Parathyroid adenoma (tissue), 2 donors: ENCODE data around the gene NKTR.
"Not testable (repeated sequence)": the region's sequence is repeated elsewhere in the genome, so short reads cannot be mapped to it uniquely, and the experiment has no call there.

Source experiments
- H2AFZ ChIP-seq: fragments of 300-600 bp; sonication (generic); one replicate; pipeline ENCODE4 v1.7.0; 2017; ENCODE audit warnings: antibody characterized with exemption, mild to moderate bottlenecking
- H3K27ac ChIP-seq: fragments of 300-600 bp; sonication (generic); one replicate; pipeline ENCODE4 v1.7.0; 2017
- H3K27me3 ChIP-seq: fragments of 300-600 bp; sonication (generic); one replicate; pipeline ENCODE4 v1.7.0; 2017; ENCODE audit warnings: low read length; ENCODE audit not compliant: control insufficient read depth, insufficient read depth
- H3K36me3 ChIP-seq: fragments of 300-600 bp; sonication (generic); one replicate; pipeline ENCODE4 v1.7.0; 2017; ENCODE audit warnings: low read length; ENCODE audit not compliant: control insufficient read depth, insufficient read depth
- H3K4me1 ChIP-seq: fragments of 300-600 bp; sonication (generic); one replicate; pipeline ENCODE4 v1.7.0; 2017; ENCODE audit warnings: control low read depth
- H3K4me2 ChIP-seq: fragments of 300-600 bp; sonication (generic); one replicate; pipeline ENCODE4 v1.7.0; 2017; ENCODE audit warnings: low read length
- H3K4me3 ChIP-seq: fragments of 300-600 bp; sonication (generic); one replicate; pipeline ENCODE4 v1.7.0; 2017; ENCODE audit warnings: low read depth, low read length
- H3K79me2 ChIP-seq: fragments of 300-600 bp; sonication (generic); one replicate; pipeline ENCODE4 v1.7.0; 2017; ENCODE audit warnings: control low read depth
- H3K9ac ChIP-seq: fragments of 300-600 bp; sonication (generic); one replicate; pipeline ENCODE4 v1.7.0; 2017; ENCODE audit warnings: mild to moderate bottlenecking
- H3K9me3 ChIP-seq: fragments of 300-600 bp; sonication (generic); one replicate; pipeline ENCODE4 v1.7.0; 2017; ENCODE audit warnings: low read length; ENCODE audit not compliant: control insufficient read depth
- TF ChIP-seq, protein P1 (sequence below): fragments of 300-600 bp; sonication (generic); IDR thresholded peaks from one replicate; pipeline ENCODE4 v1.7.0; 2017; ENCODE audit warnings: antibody characterized with exemption, mild to moderate bottlenecking
- donor health status: primary hyperparathyroidism.

Gene NKTR

DNA sequence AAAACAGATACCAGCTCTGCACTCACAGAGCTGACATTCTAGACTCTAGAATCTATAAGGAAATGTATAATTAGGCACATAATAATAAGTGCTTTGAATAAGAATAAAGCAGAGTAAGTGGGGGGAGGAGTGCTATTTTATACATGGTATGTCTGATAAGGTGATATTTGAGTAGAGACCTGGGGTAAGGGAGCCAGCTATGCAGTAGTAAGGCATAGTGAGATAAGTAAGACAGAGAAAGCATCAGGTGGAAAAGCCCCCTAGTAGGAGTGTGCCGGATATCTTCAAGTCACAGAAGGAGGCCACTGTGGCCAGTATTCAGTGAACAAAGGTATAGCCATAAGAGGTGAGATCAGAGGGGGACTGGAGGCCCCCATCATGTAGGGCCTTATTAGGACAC is 6.9 kb upstream of the NKTR start:
- H3K9ac ChIP-seq, result no peak overlapping the region
- no peaks in the 10 kb centered on the region for H3K36me3 ChIP-seq

DNA sequence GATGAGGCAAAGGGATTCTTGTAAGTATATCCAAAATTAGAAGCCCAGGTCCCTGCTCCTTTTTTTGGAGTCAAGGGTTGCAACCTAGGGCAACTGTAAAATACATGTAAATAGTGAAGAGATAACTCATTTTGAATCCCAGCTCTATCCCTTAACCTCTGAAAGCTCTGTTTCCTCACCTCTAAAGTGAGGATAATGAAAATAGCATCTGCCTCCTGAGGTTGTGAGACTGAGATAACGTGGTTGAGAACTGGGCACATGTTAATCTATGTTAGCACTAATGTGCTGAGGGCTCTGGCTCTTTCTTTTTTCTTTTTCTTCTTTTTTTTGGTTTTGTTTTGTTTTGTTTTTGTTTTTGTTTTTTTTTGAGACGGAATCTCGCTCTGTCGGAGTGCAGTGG is 4.8 kb upstream of the NKTR start:
- H3K27ac ChIP-seq, result no peak overlapping the region
- H3K79me2 ChIP-seq, result no peaks in the 10 kb centered on the region
- no peaks in the 10 kb centered on the region for H3K27me3 ChIP-seq
- TF ChIP-seq, protein P1, sequence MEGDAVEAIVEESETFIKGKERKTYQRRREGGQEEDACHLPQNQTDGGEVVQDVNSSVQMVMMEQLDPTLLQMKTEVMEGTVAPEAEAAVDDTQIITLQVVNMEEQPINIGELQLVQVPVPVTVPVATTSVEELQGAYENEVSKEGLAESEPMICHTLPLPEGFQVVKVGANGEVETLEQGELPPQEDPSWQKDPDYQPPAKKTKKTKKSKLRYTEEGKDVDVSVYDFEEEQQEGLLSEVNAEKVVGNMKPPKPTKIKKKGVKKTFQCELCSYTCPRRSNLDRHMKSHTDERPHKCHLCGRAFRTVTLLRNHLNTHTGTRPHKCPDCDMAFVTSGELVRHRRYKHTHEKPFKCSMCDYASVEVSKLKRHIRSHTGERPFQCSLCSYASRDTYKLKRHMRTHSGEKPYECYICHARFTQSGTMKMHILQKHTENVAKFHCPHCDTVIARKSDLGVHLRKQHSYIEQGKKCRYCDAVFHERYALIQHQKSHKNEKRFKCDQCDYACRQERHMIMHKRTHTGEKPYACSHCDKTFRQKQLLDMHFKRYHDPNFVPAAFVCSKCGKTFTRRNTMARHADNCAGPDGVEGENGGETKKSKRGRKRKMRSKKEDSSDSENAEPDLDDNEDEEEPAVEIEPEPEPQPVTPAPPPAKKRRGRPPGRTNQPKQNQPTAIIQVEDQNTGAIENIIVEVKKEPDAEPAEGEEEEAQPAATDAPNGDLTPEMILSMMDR, result no peak
- no peak overlapping the region for H2AFZ ChIP-seq
- no peaks in the 10 kb centered on the region for H3K4me1 ChIP-seq
- H3K9me3 ChIP-seq, result no peaks in the 10 kb centered on the region
- H3K4me3 ChIP-seq, result no peak overlapping the region
- H3K4me2 ChIP-seq, result no peak overlapping the region
- no peak overlapping the region for H3K9ac ChIP-seq
- no peaks in the 10 kb centered on the region for H3K36me3 ChIP-seq

More for the DNA sequence above, 6.9 kb upstream of the NKTR start:
- H2AFZ ChIP-seq, result no peak overlapping the region
- no peaks in the 10 kb centered on the region for H3K27me3 ChIP-seq
- no peaks in the 10 kb centered on the region for H3K9me3 ChIP-seq
- no peak overlapping the region for H3K4me3 ChIP-seq
- no peaks in the 10 kb centered on the region for H3K79me2 ChIP-seq
- H3K27ac ChIP-seq, result no peak overlapping the region
- peaks cover 4% of the 10 kb centered on the region for H3K4me1 ChIP-seq
- H3K4me2 ChIP-seq, result no peak overlapping the region
- TF ChIP-seq, protein P1, result no peak

DNA sequence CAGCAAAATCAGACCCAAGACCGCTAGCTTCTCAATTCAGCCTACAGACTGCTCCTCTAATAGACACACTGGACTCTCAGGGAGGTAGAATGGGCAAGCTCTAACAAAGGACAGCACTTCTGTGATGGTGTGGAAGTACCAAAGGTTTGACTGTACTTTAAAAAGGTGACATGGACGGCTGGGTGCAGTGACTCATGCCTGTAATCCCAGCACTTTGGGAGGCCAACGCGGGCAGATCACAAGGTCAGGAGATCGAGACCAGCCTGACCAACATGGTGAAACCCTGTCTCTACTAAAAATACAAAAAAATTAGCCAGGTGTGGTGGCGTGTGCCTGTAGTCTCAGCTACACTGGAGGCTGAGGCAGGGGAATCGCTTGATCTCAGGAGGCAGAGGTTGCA is 3.4 kb upstream of the NKTR start:
- not testable (repeated sequence) for H3K9ac ChIP-seq, H3K9me3 ChIP-seq

DNA sequence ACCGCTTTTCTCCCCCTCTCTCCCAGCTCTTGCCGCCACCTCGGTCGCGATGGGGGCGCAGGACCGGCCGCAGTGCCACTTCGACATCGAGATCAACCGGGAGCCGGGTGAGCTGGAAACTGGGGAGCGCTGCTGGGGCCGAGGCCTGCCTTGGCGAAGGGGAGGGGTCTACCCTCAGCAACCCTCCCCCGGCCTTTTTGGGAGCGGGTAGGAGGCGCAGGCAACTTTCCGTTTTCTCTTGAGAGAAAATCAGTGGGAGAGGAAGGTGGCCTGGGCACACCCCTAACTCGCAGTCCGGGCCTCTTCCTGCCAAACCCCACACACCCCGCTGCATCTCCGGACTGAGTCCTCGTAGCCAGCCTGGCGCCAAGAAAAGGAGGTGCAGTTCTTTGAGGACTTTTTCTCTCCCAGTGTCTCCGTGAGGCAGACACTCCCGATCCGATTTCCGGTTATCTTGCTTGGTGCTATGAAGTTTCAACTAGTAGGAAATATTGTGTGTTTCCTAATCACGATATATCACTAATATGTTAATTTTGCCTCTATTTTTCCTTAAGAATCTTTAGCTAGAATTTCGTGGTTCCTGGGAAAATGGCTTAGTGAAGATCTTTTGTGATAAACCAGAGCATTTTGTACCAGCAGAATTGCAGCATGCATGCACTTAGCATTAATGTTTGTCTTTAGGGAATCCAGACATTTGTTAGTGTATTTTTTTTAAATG is 631 bp downstream of the NKTR start:
- no peaks in the 10 kb centered on the region for H3K36me3 ChIP-seq
- H3K27ac ChIP-seq, result peak overlapping the region; percentile 74
- TF ChIP-seq, protein P1, result no peak
- peak overlapping the region; percentile 89 for H3K9ac ChIP-seq
- peak overlapping the region; percentile 93 for H2AFZ ChIP-seq
- no peaks in the 10 kb centered on the region for H3K9me3 ChIP-seq
- H3K79me2 ChIP-seq, result peaks cover 36% of the 10 kb centered on the region
- peaks cover 7% of the 10 kb centered on the region for H3K4me1 ChIP-seq
- peak overlapping the region; percentile 89 for H3K4me3 ChIP-seq
- no peaks in the 10 kb centered on the region for H3K27me3 ChIP-seq
- peak overlapping the region; percentile 88 for H3K4me2 ChIP-seq

More for the DNA sequence above, 3.4 kb upstream of the NKTR start:
- H3K4me1 ChIP-seq, H2AFZ ChIP-seq, H3K27ac ChIP-seq, H3K27me3 ChIP-seq, H3K36me3 ChIP-seq, H3K4me2 ChIP-seq, H3K4me3 ChIP-seq, H3K79me2 ChIP-seq: not testable (repeated sequence)

DNA sequence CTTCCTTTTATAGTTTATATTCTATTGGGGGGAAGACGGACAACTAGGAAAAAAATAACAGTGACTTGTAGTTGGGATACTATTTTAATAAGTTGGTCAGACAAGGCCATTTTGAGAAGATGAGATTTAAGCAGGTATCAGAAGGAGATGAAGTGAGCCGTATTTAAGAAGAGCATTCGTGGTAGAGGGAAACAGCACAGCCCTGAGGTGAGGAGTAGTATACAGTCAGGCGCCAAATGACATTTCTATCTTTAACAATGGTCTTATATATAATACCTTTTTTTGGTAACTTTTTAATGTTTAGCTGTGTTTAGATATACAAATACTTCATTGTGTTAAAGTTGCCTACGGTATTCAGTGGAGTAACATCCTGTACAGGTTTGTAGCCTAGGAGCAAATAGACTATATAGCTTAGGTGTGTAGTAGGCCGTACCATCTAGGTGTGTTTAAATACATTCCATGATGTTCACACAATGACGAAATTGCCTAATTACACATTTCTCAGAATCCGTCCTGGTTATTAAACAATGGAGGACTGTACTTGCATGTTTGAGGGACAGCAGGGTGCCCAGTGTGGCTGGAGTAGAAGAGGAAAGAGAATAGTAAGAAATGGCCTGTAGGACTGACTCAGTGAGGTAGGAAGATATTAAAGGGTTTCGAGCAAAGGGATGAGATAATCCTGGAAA is 1.6 kb downstream of the NKTR start:
- Histone ChIP-seq H3K27ac (peak overlapping the region; percentile 5), H3K27me3 (no peaks in the 10 kb centered on the region), H2AFZ (no peak overlapping the region), H3K79me2 (peaks cover 40% of the 10 kb centered on the region), H3K4me1 (peaks cover 7% of the 10 kb centered on the region), H3K36me3 (no peaks in the 10 kb centered on the region), H3K9me3 (no peaks in the 10 kb centered on the region), H3K4me2 (peak overlapping the region; percentile 88), H3K9ac (no peak overlapping the region), H3K4me3 (peak overlapping the region; percentile 89)
- TF ChIP-seq, protein P1, result peak; percentile 8
